Osteoblast (primary cell): ENCODE results near the gene AUH. TPM values are rescaled to one million over a fixed set of nuclear protein-coding genes. Genes with fewer than 3 reads are reported as not detected.

ENCODE experiments used
- DNase-seq: peaks from one replicate; pipeline ENCODE4 v3.0.0; 2011; ENCODE audit warnings: low spot score, mixed read lengths; ENCODE audit not compliant: insufficient read length; ENCODE audit errors: missing footprints
- H2AFZ ChIP-seq: 2 replicates; pipeline ENCODE4 v1.6.0; 2011; ENCODE audit warnings: mild to moderate bottlenecking, low read length
- H3K27ac ChIP-seq: 2 replicates; pipeline ENCODE4 v1.5.1; 2011; ENCODE audit warnings: mild to moderate bottlenecking, low read depth, low read length, moderate library complexity
- H3K27me3 ChIP-seq: 2 replicates; pipeline ENCODE4 v1.6.0; 2012; ENCODE audit warnings: mild to moderate bottlenecking, control low read depth, inconsistent platforms, low read length, moderate library complexity; ENCODE audit not compliant: insufficient read depth
- H3K36me3 ChIP-seq: 2 replicates; pipeline ENCODE4 v1.5.1; 2011; ENCODE audit warnings: mild to moderate bottlenecking, low read length, control low read depth, moderate library complexity; ENCODE audit not compliant: insufficient read depth
- H3K4me1 ChIP-seq: 2 replicates; pipeline ENCODE4 v1.5.1; 2011; ENCODE audit warnings: mild to moderate bottlenecking, low read length, control low read depth, moderate library complexity; ENCODE audit not compliant: insufficient read depth
- H3K4me2 ChIP-seq: 2 replicates; pipeline ENCODE4 v1.6.0; 2011; ENCODE audit warnings: mild to moderate bottlenecking, low read length; ENCODE audit not compliant: insufficient read depth
- H3K4me3 ChIP-seq: fragments of 200-600 bp; sonication (generic); 3 replicates; pipeline ENCODE4 v1.5.1; 2012; ENCODE audit warnings: mild to moderate bottlenecking, low read length, inconsistent platforms; ENCODE audit not compliant: insufficient read depth
- H3K79me2 ChIP-seq: 2 replicates; pipeline ENCODE4 v1.6.0; 2012; ENCODE audit warnings: mild to moderate bottlenecking, low read length, control low read depth, inconsistent platforms; ENCODE audit not compliant: insufficient read depth
- H3K9me3 ChIP-seq: 2 replicates; pipeline ENCODE4 v1.5.1; 2011; ENCODE audit warnings: low read depth, low read length, control low read depth
- H4K20me1 ChIP-seq: 2 replicates; pipeline ENCODE4 v1.6.0; 2012; ENCODE audit warnings: mild to moderate bottlenecking, low read length, control low read depth; ENCODE audit not compliant: insufficient read depth
- total RNA-seq: library from RNA; depleted of rRNA; stranded (reverse); fragments of >200 nt; gene quantifications from 2 replicates; pipeline ENCODE4 v1.2.3, GENCODE V29; 2012
- TF ChIP-seq, protein P1 (sequence below): IDR thresholded peaks from 2 replicates; pipeline ENCODE4 v1.5.1; 2011; ENCODE audit warnings: mild to moderate bottlenecking, low read depth, low read length, moderate library complexity; ENCODE audit errors: extremely low read depth

AUH gene
- total RNA-seq, 1 donor: 17.0 TPM

DNA sequence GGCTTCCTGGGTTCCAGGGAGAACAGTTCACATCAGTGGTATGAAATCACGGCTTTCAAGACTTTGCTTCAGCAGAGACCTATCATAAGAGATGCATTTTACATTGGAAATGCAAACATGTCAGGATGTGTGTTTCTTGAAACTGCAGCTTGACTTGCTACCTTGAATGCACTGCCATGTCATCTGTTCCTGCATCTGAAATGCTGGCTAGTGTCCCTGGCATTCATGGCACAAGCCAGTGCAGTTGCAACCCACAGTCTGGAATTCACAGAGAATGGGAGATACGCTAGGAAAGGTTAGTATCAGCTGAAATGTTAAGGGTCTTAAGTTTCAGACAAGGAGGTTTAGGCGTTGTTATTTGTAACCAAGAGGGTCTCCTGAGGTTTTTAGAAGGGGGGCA lies 37.2 kb upstream of the AUH start:
- no peak for DNase-seq
- TF ChIP-seq, protein P1, sequence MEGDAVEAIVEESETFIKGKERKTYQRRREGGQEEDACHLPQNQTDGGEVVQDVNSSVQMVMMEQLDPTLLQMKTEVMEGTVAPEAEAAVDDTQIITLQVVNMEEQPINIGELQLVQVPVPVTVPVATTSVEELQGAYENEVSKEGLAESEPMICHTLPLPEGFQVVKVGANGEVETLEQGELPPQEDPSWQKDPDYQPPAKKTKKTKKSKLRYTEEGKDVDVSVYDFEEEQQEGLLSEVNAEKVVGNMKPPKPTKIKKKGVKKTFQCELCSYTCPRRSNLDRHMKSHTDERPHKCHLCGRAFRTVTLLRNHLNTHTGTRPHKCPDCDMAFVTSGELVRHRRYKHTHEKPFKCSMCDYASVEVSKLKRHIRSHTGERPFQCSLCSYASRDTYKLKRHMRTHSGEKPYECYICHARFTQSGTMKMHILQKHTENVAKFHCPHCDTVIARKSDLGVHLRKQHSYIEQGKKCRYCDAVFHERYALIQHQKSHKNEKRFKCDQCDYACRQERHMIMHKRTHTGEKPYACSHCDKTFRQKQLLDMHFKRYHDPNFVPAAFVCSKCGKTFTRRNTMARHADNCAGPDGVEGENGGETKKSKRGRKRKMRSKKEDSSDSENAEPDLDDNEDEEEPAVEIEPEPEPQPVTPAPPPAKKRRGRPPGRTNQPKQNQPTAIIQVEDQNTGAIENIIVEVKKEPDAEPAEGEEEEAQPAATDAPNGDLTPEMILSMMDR: no peak
- no peak overlapping the region for H2AFZ ChIP-seq

DNA sequence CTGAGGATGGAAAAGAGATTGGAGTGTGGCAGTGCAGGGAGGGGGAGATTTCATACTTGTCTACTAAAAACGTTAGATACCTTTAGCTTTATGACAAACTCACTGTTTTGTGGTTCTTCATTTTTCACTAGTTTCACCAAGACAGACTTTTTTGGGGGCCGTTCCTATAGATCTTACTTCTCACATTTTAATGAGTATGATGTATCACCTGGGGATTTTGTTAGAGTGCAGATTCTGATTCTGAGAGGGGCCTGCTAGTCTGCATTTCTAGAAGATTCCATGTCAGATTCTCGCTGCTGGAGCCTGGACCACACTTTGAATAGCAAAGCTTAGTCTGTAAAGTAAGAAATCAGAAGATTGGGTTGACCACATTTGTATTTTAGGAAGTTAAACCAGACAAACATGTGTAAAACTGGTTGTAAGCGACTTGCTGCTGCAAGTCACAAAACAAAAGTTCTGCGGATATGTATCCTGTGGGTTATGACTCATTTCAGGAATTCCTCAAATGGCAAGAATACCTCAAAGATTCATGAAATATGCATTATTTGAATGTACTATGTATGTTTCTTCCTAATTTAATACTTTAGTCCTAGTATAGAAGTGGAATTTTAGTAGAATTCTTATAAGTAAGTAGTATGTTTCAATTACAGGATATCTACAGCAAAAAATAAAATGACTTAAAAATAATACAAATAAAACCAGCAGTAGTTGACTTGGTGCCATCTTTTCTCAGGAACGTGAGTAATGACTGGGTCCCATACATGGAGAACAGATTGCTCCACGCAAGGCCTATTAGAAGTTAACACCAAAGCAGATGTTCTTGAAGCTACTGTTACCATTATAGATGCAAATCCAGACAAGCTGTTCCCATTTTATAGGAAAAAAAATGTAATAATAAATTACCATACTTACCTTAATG lies 34.1 kb upstream of the AUH start:
- Histone ChIP-seq H4K20me1 (no peaks in the 10 kb centered on the region), H3K79me2 (no peaks in the 10 kb centered on the region), H3K27me3 (no peaks in the 10 kb centered on the region), H3K27ac (peak overlapping the region; percentile 47), H3K4me2 (peak overlapping the region; percentile 51), H3K4me3 (no peak overlapping the region), H2AFZ (no peak overlapping the region), H3K36me3 (no peaks in the 10 kb centered on the region), H3K9me3 (no peaks in the 10 kb centered on the region), H3K4me1 (peaks cover 29% of the 10 kb centered on the region)
- DNase-seq: peak; percentile 82
- TF ChIP-seq, protein P1: no peak

More for the DNA sequence above, 37.2 kb upstream of the AUH start:
- H3K9me3 ChIP-seq: no peaks in the 10 kb centered on the region
- H3K79me2 ChIP-seq: no peaks in the 10 kb centered on the region
- H3K27ac ChIP-seq: no peak overlapping the region
- H3K4me3 ChIP-seq: no peak overlapping the region
- no peaks in the 10 kb centered on the region for H3K27me3 ChIP-seq
- H3K4me2 ChIP-seq: no peak overlapping the region
- H4K20me1 ChIP-seq: no peaks in the 10 kb centered on the region
- H3K36me3 ChIP-seq: no peaks in the 10 kb centered on the region
- peaks cover 19% of the 10 kb centered on the region for H3K4me1 ChIP-seq

DNA sequence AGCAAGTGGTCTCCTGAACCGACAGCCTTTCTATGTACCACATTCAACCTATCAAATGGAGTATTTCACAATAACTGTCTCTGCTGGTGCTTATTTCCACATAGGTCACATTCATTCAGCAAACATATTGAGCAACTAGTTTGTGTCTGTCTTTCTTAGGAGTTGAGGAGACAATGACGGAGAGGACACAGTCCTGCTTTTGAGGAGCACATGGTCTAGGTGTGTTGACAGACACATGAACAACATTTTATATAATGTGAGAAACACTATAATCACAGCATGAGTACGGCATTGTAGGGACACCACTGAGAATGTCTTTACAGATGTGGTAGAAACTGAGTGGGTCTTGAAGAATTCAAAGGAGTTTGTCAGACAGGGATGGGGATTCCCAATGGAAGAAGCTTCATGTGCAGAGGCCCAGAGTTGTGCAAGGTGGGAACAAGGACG lies 33.4 kb upstream of the AUH start:
- Histone ChIP-seq H3K9me3 (no peaks in the 10 kb centered on the region), H3K79me2 (no peaks in the 10 kb centered on the region)

DNA sequence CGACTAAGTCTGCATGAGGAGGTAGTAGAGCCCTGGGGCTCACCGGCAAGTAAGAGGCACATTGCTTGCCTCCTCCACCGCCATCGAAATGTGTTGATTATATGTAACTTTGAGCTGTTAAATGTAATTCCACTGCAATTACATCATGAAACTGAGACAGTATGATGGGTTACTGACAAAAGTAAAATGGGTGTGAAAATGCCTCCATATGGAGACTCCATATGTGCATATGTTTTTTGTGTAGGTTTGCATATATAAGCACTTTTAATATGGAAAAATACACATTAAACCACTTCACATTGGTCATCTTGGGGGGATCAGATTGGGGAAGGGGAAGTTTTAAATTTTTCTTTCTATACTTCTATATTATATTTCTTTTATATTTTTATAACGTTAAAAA lies 32.1 kb upstream of the AUH start:
- Histone ChIP-seq H3K9me3 (no peaks in the 10 kb centered on the region), H3K27ac (no peak overlapping the region), H3K4me3 (no peak overlapping the region), H2AFZ (no peak overlapping the region), H3K79me2 (no peaks in the 10 kb centered on the region), H3K4me1 (peaks cover 29% of the 10 kb centered on the region), H3K4me2 (no peak overlapping the region), H3K27me3 (no peaks in the 10 kb centered on the region), H3K36me3 (no peaks in the 10 kb centered on the region), H4K20me1 (no peaks in the 10 kb centered on the region)
- no peak for DNase-seq
- TF ChIP-seq, protein P1: no peak

More for the DNA sequence above, 33.4 kb upstream of the AUH start:
- DNase-seq: no peak
- H3K4me3 ChIP-seq: no peak overlapping the region
- no peaks in the 10 kb centered on the region for H3K36me3 ChIP-seq
- peaks cover 29% of the 10 kb centered on the region for H3K4me1 ChIP-seq
- no peak overlapping the region for H2AFZ ChIP-seq
- TF ChIP-seq, protein P1: no peak
- H3K27me3 ChIP-seq: no peaks in the 10 kb centered on the region
- no peaks in the 10 kb centered on the region for H4K20me1 ChIP-seq
- H3K4me2 ChIP-seq: peak overlapping the region; percentile 51
- H3K27ac ChIP-seq: peak overlapping the region; percentile 47
